Cardiac muscle cell (in vitro differentiated cells and primary cell): ENCODE measurements around the gene ZNF91. TPM values are rescaled to one million over a fixed set of nuclear protein-coding genes. Genes with fewer than 3 reads are reported as not detected.
"Not testable (repeated sequence)": the region's sequence is repeated elsewhere in the genome, so short reads cannot be mapped to it uniquely, and the experiment has no call there.

Experiments
- DNase-seq, 2 donors: peaks; one replicate each; pipeline versions ENCODE4 v3.0.0 to v3.0.0-alpha.2; 2010 to 2017; ENCODE audit warnings: low read depth in 1 of 2, low spot score in 1 of 2
- H3K27ac ChIP-seq: fragments of 200-600 bp; sonication (generic); 2 replicates; pipeline ENCODE4 v1.5.1; 2016
- H3K27me3 ChIP-seq: fragments of 200-600 bp; sonication (generic); 2 replicates; pipeline ENCODE4 v1.6.0; 2016; ENCODE audit warnings: control low read depth
- H3K36me3 ChIP-seq: fragments of 200-600 bp; sonication (generic); 2 replicates; pipeline ENCODE4 v1.5.1; 2016; ENCODE audit warnings: control low read depth
- H3K4me1 ChIP-seq: fragments of 200-600 bp; sonication (generic); 2 replicates; pipeline ENCODE4 v1.8.1; 2017; ENCODE audit warnings: low read depth, mild to moderate bottlenecking, mixed run types
- H3K4me3 ChIP-seq: fragments of 200-600 bp; sonication (generic); 2 replicates; pipeline ENCODE4 v1.5.1; 2016; ENCODE audit warnings: mild to moderate bottlenecking
- H3K9me3 ChIP-seq: fragments of 200-600 bp; sonication (generic); 2 replicates; pipeline ENCODE4 v1.5.1; 2017; ENCODE audit warnings: low read depth, mild to moderate bottlenecking, control low read depth
- polyA plus RNA-seq: library from polyadenylated mRNA; unstranded; fragments of >200 nt; fragmentation: Nextera tagmentation; extraction: Ambion mirVana; gene quantifications from 2 replicates; pipeline ENCODE4 v1.2.1, GENCODE V29; 2016
- total RNA-seq: library from RNA; depleted of rRNA; stranded (reverse); fragments of >200 nt; gene quantifications from 2 replicates; pipeline ENCODE4 v1.2.3, GENCODE V29; 2016
- TF ChIP-seq, protein P1 (sequence below): IDR thresholded peaks from 2 replicates; pipeline ENCODE4 v1.5.1; 2012; ENCODE audit warnings: low read depth, mild to moderate bottlenecking, low read length

Gene ZNF91
- total and polyA plus RNA-seq, 2 experiments from 2014 or later: 30.1 to 78.7 TPM

DNA sequence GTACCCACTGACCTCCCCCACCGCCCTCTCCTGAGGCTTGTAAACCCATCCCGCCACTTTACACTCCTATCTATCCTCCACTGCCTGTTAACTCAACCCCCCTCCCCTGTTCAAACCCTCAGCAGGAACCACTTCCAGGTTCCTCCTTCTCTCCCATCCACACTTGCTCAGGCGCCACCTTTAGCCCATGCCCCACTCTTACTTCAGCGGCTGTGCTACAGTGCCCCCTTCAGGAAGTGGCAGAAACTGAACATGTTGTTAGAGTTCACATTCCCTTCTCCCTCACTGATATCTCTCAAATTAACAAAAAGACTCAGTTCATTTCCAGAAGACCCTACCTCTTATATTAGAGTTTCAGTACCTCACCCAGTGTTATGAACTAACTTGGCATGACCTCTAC lies 49.4 kb downstream of the ZNF91 start:
- peaks cover 9% of the 10 kb centered on the region for H3K9me3 ChIP-seq
- DNase-seq: no peak

DNA sequence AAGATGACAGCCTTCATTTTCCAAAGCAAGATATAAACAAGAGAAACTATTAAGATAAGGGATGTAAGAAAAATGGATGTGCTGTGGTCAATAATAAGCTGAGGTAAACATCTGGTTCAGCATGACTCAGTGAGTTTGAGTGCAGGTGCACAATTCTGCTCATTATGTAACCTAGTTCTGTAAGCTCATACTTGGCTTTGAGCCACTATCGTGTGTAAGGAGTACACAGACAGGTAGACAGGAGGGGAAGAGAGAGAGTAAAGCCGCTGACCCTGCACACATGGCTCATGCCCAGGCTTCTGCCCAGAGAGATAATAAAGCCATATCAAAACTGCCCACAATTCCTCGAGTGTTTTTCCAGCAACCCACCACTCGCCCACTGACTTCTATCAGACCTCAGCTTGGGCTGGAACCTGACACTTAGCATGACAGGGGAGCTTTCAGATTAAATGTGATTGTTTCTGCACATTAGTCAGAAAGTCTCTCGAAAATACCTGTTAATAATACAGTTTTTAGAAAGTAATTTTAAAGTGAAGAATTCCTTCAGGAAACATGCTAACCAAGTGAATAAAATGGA lies 51.7 kb downstream of the ZNF91 start:
- no peaks in the 10 kb centered on the region for H3K27me3 ChIP-seq
- TF ChIP-seq, protein P1, sequence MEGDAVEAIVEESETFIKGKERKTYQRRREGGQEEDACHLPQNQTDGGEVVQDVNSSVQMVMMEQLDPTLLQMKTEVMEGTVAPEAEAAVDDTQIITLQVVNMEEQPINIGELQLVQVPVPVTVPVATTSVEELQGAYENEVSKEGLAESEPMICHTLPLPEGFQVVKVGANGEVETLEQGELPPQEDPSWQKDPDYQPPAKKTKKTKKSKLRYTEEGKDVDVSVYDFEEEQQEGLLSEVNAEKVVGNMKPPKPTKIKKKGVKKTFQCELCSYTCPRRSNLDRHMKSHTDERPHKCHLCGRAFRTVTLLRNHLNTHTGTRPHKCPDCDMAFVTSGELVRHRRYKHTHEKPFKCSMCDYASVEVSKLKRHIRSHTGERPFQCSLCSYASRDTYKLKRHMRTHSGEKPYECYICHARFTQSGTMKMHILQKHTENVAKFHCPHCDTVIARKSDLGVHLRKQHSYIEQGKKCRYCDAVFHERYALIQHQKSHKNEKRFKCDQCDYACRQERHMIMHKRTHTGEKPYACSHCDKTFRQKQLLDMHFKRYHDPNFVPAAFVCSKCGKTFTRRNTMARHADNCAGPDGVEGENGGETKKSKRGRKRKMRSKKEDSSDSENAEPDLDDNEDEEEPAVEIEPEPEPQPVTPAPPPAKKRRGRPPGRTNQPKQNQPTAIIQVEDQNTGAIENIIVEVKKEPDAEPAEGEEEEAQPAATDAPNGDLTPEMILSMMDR: no peak
- H3K9me3 ChIP-seq: peaks cover 4% of the 10 kb centered on the region
- no peak overlapping the region for H3K27ac ChIP-seq
- no peak overlapping the region for H3K4me3 ChIP-seq
- no peaks in the 10 kb centered on the region for H3K4me1 ChIP-seq
- no peaks in the 10 kb centered on the region for H3K36me3 ChIP-seq
- DNase-seq: no peak

More for the DNA sequence above, 49.4 kb downstream of the ZNF91 start:
- H3K36me3 ChIP-seq: no peaks in the 10 kb centered on the region
- H3K4me3 ChIP-seq: no peak overlapping the region
- H3K4me1 ChIP-seq: no peaks in the 10 kb centered on the region
- TF ChIP-seq, protein P1: no peak
- H3K27ac ChIP-seq: no peak overlapping the region
- no peaks in the 10 kb centered on the region for H3K27me3 ChIP-seq

DNA sequence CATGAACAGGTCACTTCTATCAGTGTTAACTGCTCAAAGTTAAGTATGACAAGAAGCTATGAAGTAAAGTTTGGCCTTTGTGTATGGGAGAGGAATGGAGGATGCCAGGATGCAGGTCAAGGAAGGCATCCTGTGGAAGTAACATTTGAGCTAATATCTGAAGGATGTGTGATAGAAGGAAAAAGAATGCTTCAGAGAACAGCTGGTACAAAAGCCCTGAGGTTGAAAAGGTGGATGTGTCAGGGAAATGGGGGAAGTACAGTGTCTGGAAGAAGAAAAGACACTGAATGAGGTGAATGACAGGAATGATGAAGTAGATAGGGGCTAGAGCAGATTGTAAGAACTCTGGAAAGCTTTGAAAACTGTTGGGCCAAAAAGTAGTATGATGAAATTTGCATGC lies 67.1 kb downstream of the ZNF91 start:
- no peak for DNase-seq
- H3K4me3 ChIP-seq: no peak overlapping the region
- no peaks in the 10 kb centered on the region for H3K9me3 ChIP-seq
- H3K27ac ChIP-seq: no peak overlapping the region
- TF ChIP-seq, protein P1: no peak
- H3K4me1 ChIP-seq: no peaks in the 10 kb centered on the region
- no peaks in the 10 kb centered on the region for H3K27me3 ChIP-seq
- H3K36me3 ChIP-seq: no peaks in the 10 kb centered on the region

DNA sequence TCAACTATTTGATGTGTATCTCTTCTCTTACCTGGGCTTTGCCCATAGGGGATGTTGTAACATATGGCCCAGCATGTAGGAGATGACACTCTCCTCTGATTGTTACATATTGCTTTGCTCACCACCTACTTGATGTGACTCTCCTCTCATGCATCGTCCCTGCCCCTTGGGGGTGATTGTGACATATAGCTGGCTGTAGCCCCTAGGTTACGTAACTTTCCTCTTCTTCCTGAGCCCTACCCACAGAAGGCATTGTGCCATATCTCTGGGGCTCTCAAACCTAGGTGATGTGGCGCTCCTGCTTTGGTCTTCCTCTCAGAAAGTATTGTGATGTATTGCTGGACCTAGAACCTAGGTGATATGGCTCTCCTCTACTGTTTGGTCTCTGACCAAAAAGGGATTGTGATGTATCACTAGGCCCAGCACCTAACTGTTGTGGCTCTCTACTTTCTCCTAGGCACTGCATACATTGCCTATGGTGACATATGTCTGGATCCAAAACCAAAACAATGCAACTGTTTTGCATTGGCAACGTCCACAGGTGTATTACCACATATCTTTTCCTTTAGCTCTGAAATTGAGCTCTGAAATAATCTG lies 73.2 kb downstream of the ZNF91 start:
- Histone ChIP-seq H3K4me3 (no peak overlapping the region), H3K4me1 (no peaks in the 10 kb centered on the region), H3K27ac (no peak overlapping the region), H3K27me3 (no peaks in the 10 kb centered on the region), H3K36me3 (no peaks in the 10 kb centered on the region), H3K9me3 (no peaks in the 10 kb centered on the region)
- DNase-seq: peak in 1 of 2 donors; percentile 9
- TF ChIP-seq, protein P1: no peak

DNA sequence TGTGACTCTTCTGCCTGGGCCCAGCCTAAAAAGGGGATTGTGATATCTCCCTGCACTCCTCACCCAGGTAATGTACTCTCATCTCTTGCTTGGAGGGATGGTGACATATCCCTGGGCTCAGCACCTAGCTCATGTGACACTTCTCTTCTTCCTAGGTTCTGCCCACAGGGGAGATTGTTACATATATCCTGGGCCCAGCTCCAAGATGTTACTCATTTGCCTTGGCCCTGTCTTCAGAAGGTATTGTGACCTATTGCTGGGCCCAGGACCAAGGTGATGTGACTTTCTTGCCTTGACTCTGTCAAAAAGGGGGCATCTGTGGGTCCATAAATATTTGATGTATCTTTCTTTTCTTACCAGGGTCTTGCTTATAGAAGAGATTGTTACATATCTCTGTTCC lies 73.9 kb downstream of the ZNF91 start:
- H3K4me3 ChIP-seq, H3K27me3 ChIP-seq, H3K9me3 ChIP-seq, DNase-seq, H3K36me3 ChIP-seq, H3K27ac ChIP-seq, H3K4me1 ChIP-seq: not testable (repeated sequence)

DNA sequence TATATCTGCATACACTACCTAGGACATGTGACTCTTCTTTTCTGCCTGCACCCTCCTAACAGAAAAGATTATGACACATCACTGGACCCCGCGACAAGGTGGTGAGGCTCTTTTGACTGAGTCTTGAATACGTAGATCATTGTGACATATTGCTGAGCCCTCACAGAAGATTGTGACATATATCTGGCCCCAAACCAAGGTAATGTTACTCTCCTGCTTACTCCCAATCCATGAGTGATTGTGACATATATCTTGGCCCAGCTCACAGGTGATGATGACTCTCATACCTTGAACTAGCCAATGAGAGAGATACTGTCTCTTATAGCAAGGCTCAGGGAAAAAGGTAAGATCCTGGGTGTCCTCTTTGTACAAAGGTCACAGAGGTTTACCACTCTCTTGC lies 75.7 kb downstream of the ZNF91 start:
- H3K36me3 ChIP-seq, H3K4me3 ChIP-seq, H3K27me3 ChIP-seq, DNase-seq, H3K4me1 ChIP-seq, H3K9me3 ChIP-seq, H3K27ac ChIP-seq: not testable (repeated sequence)

DNA sequence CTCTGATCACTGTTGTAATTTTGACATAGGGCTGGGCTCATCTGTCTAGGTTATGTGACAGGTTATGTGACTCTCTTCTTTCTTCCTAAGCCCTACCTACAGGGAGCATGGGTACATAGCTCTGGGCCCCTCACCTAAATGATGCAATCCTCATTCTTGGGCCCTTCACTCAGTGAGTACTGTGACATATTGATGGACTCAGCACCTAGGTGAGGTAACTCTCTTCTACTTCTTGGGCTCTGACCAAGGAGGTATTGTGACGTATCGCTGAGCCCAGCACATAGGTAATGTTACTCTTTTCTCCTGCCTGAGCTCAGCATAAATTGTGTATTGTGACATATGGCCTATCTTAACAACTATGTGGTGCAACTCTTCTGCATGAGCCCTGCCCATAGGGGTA lies 76.3 kb downstream of the ZNF91 start:
- H3K4me1 ChIP-seq, H3K9me3 ChIP-seq, H3K36me3 ChIP-seq, H3K4me3 ChIP-seq, H3K27ac ChIP-seq, H3K27me3 ChIP-seq, DNase-seq: not testable (repeated sequence)
